B cell (primary cell): Measurements from ENCODE around the gene OR5D13.

Source experiments
- EZH2 ChIP-seq: IDR thresholded peaks from 2 replicates; pipeline ENCODE4 v1.6.1; 2012; ENCODE audit warnings: borderline replicate concordance, low read depth, mild to moderate bottlenecking, moderate library complexity, low read length; ENCODE audit not compliant: insufficient read depth, poor library complexity, severe bottlenecking
- TF ChIP-seq, protein P1 (sequence below): fragments of 200-600 bp; IDR thresholded peaks from one replicate; pipeline ENCODE4 v1.8.0; 2022; ENCODE audit warnings: antibody characterized with exemption, mild to moderate bottlenecking

DNA sequence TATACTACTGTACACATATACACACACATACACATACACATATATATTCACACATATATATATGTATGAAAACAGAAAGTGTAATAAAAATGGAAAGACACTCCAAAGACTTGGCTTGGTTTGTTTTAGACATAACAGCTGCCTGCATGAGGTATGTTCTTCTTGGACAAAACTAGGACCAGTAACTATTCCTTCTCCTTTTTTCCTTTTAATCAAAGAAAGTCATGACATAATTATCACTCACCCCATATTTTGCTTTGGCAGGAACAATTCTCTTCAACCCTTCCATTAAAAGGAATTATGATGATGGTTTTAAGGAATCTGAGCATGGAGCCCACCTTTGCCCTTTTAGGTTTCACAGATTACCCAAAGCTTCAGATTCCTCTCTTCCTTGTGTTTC, 22.0 kb downstream of the OR5D13 start, which contains the start of gene OR5D14:
- TF ChIP-seq, protein P1, sequence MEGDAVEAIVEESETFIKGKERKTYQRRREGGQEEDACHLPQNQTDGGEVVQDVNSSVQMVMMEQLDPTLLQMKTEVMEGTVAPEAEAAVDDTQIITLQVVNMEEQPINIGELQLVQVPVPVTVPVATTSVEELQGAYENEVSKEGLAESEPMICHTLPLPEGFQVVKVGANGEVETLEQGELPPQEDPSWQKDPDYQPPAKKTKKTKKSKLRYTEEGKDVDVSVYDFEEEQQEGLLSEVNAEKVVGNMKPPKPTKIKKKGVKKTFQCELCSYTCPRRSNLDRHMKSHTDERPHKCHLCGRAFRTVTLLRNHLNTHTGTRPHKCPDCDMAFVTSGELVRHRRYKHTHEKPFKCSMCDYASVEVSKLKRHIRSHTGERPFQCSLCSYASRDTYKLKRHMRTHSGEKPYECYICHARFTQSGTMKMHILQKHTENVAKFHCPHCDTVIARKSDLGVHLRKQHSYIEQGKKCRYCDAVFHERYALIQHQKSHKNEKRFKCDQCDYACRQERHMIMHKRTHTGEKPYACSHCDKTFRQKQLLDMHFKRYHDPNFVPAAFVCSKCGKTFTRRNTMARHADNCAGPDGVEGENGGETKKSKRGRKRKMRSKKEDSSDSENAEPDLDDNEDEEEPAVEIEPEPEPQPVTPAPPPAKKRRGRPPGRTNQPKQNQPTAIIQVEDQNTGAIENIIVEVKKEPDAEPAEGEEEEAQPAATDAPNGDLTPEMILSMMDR: no peak
- TF ChIP-seq EZH2: no peak
